MM.1S (cell line): ENCODE results near the gene UGT3A2.

Experiments used
- DNase-seq: peaks from one replicate; pipeline ENCODE4 v3.0.0-alpha.2; 2015
- H2AFZ ChIP-seq: fragments of 300-600 bp; sonication (generic); 2 replicates; pipeline ENCODE4 v1.6.0; 2016; ENCODE audit warnings: antibody characterized with exemption, low read length
- H3F3A ChIP-seq: fragments of 300-600 bp; sonication (generic); 2 replicates; pipeline ENCODE4 v1.6.1; 2016; ENCODE audit warnings: mild to moderate bottlenecking, antibody characterized with exemption, low read length, moderate library complexity, mixed read lengths; ENCODE audit not compliant: insufficient read depth
- H3K27ac ChIP-seq: fragments of 300-600 bp; sonication (generic); 2 replicates; pipeline ENCODE4 v1.5.1; 2016; ENCODE audit warnings: mild to moderate bottlenecking, low read length
- H3K27me3 ChIP-seq: fragments of 300-600 bp; sonication (generic); replicated peaks from 2 replicates; pipeline ENCODE4 v1.6.0; 2016; ENCODE audit warnings: low read length; ENCODE audit not compliant: insufficient read depth
- H3K36me3 ChIP-seq: fragments of 300-600 bp; sonication (generic); replicated peaks from 2 replicates; pipeline ENCODE4 v1.6.1; 2016; ENCODE audit warnings: mild to moderate bottlenecking, low read length, mixed read lengths; ENCODE audit not compliant: insufficient read depth
- H3K4me1 ChIP-seq: fragments of 300-600 bp; sonication (generic); 2 replicates; pipeline ENCODE4 v1.6.1; 2016; ENCODE audit warnings: low read length, mixed read lengths
- H3K4me2 ChIP-seq: fragments of 300-600 bp; sonication (generic); 2 replicates; pipeline ENCODE4 v1.6.0; 2016; ENCODE audit warnings: low read depth, low read length
- H3K4me3 ChIP-seq: fragments of 300-600 bp; sonication (generic); 2 replicates; pipeline ENCODE4 v1.5.1; 2016; ENCODE audit warnings: low read length, mixed read lengths
- H3K79me2 ChIP-seq: fragments of 300-600 bp; sonication (generic); 2 replicates; pipeline ENCODE4 v1.6.1; 2016; ENCODE audit warnings: mixed run types, low read length, mixed read lengths
- H3K9ac ChIP-seq: fragments of 300-600 bp; sonication (generic); 2 replicates; pipeline ENCODE4 v1.6.1; 2016; ENCODE audit warnings: low read length, mixed read lengths
- H3K9me2 ChIP-seq: fragments of 300-600 bp; sonication (generic); replicated peaks from 2 replicates; pipeline ENCODE4 v1.6.1; 2016; ENCODE audit warnings: mild to moderate bottlenecking, low read length, mixed read lengths; ENCODE audit not compliant: insufficient read depth
- H3K9me3 ChIP-seq: fragments of 300-600 bp; sonication (generic); replicated peaks from 2 replicates; pipeline ENCODE4 v1.6.1; 2016; ENCODE audit warnings: mild to moderate bottlenecking, low read length, mixed read lengths; ENCODE audit not compliant: insufficient read depth
- H4K20me1 ChIP-seq: fragments of 300-600 bp; sonication (generic); 2 replicates; pipeline ENCODE4 v1.6.1; 2016; ENCODE audit warnings: mild to moderate bottlenecking, low read length, moderate library complexity, mixed read lengths; ENCODE audit not compliant: insufficient read depth
- CTCF ChIP-seq: fragments of 300-600 bp; sonication (generic); IDR thresholded peaks from 2 replicates; pipeline ENCODE4 v1.5.1; 2016; ENCODE audit warnings: antibody characterized with exemption, low read length, mixed read lengths
- EZH2 ChIP-seq: fragments of 300-600 bp; sonication (generic); optimal IDR thresholded peaks from 2 replicates; pipeline ENCODE3; 2017; ENCODE audit warnings: low read depth, mild to moderate bottlenecking, antibody characterized with exemption, low read length, mixed read lengths
- EZH2phosphoT487 ChIP-seq: fragments of 300-600 bp; sonication (generic); IDR thresholded peaks from 2 replicates; pipeline ENCODE4 v1.6.1; 2018; ENCODE audit warnings: antibody characterized with exemption, low read length

Gene UGT3A2

GRCh38 chr5:36066540-36067210 lies at the start of gene UGT3A2:
Gene UGT3A2, minus strand, starts transcription at chr5:36066882. Its CDS starts 93 bp downstream, at chr5:36066789.
- Histone ChIP-seq H3K79me2 (no peaks in the 10 kb centered on the region), H3K4me2 (no peak within 1 kb of the TSS), H3K27ac (no peak within 1 kb of the TSS), H2AFZ (no peak within 1 kb of the TSS), H3K9ac (no peak within 1 kb of the TSS), H3F3A (no peaks in the 10 kb centered on the region), H3K9me2 (no peaks in the 10 kb centered on the region), H3K36me3 (no peaks in the 10 kb centered on the region), H4K20me1 (no peaks in the 10 kb centered on the region), H3K4me1 (0 out of 2 replicates have a peak, but pooled peaks cover 2% of the 10 kb centered on the region), H3K9me3 (no peaks in the 10 kb centered on the region), H3K27me3 (no peaks in the 10 kb centered on the region), H3K4me3 (no peak within 1 kb of the TSS)
- no peak for TF ChIP-seq CTCF
- no peak for TF ChIP-seq EZH2phosphoT487
- no peak for TF ChIP-seq EZH2
- DNase-seq, result no peak

- TF ChIP-seq EZH2, result no peak
- TF ChIP-seq CTCF, result no peak
- no peak for TF ChIP-seq EZH2phosphoT487
- Histone ChIP-seq H3K36me3 (no peaks in the 10 kb centered on the region; the same call in none of the 2 replicates), H3K9ac (no peak overlapping the region), H3F3A (no peaks in the 10 kb centered on the region), H3K27me3 (no peaks in the 10 kb centered on the region), H3K9me3 (no peaks in the 10 kb centered on the region), H3K9me2 (no peaks in the 10 kb centered on the region), H3K27ac (no peak overlapping the region), H3K4me2 (no peak overlapping the region), H3K4me3 (no peak overlapping the region), H2AFZ (no peak overlapping the region), H3K79me2 (no peaks in the 10 kb centered on the region), H4K20me1 (no peaks in the 10 kb centered on the region), H3K4me1 (no peaks in the 10 kb centered on the region)
- DNase-seq, result no peak
These were observed 44.6 kb upstream of the UGT3A2 start for GRCh38 chr5:36111238-36111637.

GRCh38 chr5:36108758-36109460 lies 42.2 kb upstream of the UGT3A2 start:
- Histone ChIP-seq H3K9me3 (no peaks in the 10 kb centered on the region), H3K9ac (no peak overlapping the region), H3K4me1 (no peaks in the 10 kb centered on the region), H3K27ac (no peak overlapping the region), H3K27me3 (no peaks in the 10 kb centered on the region), H2AFZ (no peak overlapping the region), H3K4me2 (no peak overlapping the region), H3K36me3 (no peaks in the 10 kb centered on the region; the same call in none of the 2 replicates), H3K4me3 (no peak overlapping the region), H3K9me2 (no peaks in the 10 kb centered on the region), H3F3A (no peaks in the 10 kb centered on the region), H4K20me1 (no peaks in the 10 kb centered on the region), H3K79me2 (no peaks in the 10 kb centered on the region)
- TF ChIP-seq EZH2 (no peak), CTCF (no peak), EZH2phosphoT487 (no peak)
- no peak for DNase-seq
